Uterus (tissue), 2 donors: ENCODE data around the gene SIM1.

Experiments used
- POLR2A ChIP-seq, 2 donors: fragments of 450-650 bp; IDR thresholded peaks; one replicate each; pipeline ENCODE4 v1.6.1; 2016; ENCODE audit warnings: antibody characterized with exemption in 2 of 2, mild to moderate bottlenecking in 1 of 2, moderate library complexity in 1 of 2
- TF ChIP-seq, protein P1 (sequence below), 4 experiments: fragments of 200-600 bp in 2 of 4; fragments of 450-650 bp in 2 of 4; sonication (generic) in 2 of 4; IDR thresholded peaks; one replicate each; pipeline ENCODE4 v1.5.1; 2016 to 2019; ENCODE audit warnings: antibody characterized with exemption in 4 of 4, mild to moderate bottlenecking in 2 of 4, moderate library complexity in 1 of 4

DNA sequence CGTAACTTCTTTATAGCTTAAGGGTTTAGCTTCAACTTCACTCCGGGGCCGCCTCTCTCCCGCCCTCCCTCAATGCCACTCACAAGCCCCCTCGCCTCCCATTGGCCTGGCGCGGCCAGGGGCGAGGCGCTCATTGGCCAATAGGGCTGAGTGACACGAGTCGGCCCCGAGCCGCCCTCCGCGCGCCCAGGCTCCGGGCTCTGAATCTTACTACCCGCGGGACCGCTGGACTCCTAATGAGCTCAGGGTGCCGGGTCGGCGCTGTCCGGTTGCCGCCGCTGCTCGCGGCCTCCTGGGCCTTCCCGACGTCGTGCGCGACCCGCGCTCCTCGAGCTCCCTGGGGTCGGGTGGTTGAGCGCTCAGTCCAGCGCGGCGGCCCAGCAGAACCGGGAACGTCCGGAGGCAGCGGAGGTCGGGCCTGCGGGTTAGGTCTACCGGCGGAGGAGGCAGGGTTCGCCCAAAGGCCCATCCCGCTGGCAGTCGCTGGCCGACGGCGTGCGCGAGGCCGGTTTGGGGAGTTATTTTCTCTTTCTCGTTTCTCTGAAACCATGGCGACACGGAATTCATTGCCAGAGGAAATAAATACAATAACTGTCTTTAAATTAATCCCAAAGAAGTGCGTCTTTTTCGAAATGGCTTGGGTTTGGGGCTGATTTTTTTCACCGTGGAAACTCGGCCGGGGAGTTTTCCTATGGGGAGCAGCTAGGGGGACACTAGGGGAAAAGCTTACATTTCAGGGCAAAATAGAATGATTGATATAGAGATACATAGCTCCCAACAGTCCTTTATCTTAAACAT is at the start of gene SIM1:
- TF ChIP-seq, protein P1, sequence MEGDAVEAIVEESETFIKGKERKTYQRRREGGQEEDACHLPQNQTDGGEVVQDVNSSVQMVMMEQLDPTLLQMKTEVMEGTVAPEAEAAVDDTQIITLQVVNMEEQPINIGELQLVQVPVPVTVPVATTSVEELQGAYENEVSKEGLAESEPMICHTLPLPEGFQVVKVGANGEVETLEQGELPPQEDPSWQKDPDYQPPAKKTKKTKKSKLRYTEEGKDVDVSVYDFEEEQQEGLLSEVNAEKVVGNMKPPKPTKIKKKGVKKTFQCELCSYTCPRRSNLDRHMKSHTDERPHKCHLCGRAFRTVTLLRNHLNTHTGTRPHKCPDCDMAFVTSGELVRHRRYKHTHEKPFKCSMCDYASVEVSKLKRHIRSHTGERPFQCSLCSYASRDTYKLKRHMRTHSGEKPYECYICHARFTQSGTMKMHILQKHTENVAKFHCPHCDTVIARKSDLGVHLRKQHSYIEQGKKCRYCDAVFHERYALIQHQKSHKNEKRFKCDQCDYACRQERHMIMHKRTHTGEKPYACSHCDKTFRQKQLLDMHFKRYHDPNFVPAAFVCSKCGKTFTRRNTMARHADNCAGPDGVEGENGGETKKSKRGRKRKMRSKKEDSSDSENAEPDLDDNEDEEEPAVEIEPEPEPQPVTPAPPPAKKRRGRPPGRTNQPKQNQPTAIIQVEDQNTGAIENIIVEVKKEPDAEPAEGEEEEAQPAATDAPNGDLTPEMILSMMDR (IDR thresholded peaks at IDR 0.05) = no peak
- TF ChIP-seq POLR2A (IDR thresholded peaks at IDR 0.05) = no peak
